NB4 (cell line): ENCODE data around the gene GAST.

Experiments used
- POLR2A ChIP-seq: IDR thresholded peaks from 2 replicates; pipeline ENCODE4 v1.6.1; 2011; ENCODE audit warnings: mild to moderate bottlenecking; ENCODE audit not compliant: insufficient read length; ENCODE audit errors: extremely low read depth
- TF ChIP-seq, protein P1 (sequence below): IDR thresholded peaks from one replicate; pipeline ENCODE4 v1.5.1; 2012; ENCODE audit warnings: low read depth, low read length
- TF ChIP-seq, protein P2 (sequence below): IDR thresholded peaks from 2 replicates; pipeline ENCODE4 v1.6.1; 2011; ENCODE audit warnings: low read depth, low read length

DNA sequence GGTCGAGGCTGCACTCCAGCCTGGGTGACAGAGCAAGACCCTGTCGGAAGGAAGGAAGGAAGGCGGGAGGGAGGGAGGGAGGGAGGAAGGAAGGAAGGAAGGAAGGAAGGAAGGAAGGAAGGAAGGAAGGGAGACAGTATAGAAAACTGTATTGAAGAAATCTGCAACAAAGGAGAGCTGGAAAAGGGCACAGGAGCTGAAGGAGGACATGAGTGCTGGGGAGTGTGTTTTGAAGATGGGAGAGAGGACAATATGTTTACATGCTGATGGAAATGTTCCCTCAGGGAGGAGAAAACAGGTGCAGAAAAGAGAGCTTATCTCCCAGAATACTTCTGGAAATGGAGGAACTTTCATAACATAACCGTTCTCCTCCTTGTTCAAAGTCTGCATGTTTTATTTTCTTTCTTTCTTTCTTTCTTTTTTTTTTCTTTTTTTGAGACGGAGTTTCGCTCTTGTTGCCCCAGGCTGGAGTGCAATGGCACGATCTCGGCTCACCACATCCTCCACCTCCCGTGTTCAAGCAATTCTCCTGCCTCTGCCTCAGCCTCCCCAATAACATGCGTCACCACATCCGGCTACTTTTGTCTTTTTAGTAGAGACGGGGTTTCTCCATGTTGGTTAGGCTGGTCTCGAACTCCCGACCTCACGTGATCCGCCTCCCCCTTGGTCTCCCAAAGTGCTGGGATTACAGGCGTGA, 25.0 kb downstream of the GAST start:
- TF ChIP-seq, protein P1, sequence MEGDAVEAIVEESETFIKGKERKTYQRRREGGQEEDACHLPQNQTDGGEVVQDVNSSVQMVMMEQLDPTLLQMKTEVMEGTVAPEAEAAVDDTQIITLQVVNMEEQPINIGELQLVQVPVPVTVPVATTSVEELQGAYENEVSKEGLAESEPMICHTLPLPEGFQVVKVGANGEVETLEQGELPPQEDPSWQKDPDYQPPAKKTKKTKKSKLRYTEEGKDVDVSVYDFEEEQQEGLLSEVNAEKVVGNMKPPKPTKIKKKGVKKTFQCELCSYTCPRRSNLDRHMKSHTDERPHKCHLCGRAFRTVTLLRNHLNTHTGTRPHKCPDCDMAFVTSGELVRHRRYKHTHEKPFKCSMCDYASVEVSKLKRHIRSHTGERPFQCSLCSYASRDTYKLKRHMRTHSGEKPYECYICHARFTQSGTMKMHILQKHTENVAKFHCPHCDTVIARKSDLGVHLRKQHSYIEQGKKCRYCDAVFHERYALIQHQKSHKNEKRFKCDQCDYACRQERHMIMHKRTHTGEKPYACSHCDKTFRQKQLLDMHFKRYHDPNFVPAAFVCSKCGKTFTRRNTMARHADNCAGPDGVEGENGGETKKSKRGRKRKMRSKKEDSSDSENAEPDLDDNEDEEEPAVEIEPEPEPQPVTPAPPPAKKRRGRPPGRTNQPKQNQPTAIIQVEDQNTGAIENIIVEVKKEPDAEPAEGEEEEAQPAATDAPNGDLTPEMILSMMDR = no peak
- TF ChIP-seq, protein P2, sequence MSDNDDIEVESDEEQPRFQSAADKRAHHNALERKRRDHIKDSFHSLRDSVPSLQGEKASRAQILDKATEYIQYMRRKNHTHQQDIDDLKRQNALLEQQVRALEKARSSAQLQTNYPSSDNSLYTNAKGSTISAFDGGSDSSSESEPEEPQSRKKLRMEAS = no peak
- TF ChIP-seq POLR2A = no peak
